IMR-90 (cell line): ENCODE results near the gene POFUT2. TPM values are rescaled to one million over a fixed set of nuclear protein-coding genes. Genes with fewer than 3 reads are reported as not detected.

ENCODE experiments used
- RCOR1 ChIP-seq: IDR thresholded peaks from 2 replicates; pipeline ENCODE4 v1.6.1; 2012; ENCODE audit warnings: mild to moderate bottlenecking, low read length, improper control_type of control experiment; ENCODE audit not compliant: insufficient replicate concordance
- polyA plus RNA-seq, 3 experiments: library from polyadenylated mRNA; depleted of rRNA; stranded (reverse); fragments of >200 nt; gene quantifications; 2 replicates each; pipeline ENCODE4 v1.2.3, GENCODE V29; 2012; ENCODE audit warnings: low replicate concordance in 1 of 3
- total RNA-seq: library from RNA; depleted of rRNA; stranded (reverse); fragments of >200 nt; gene quantifications from 2 replicates; pipeline ENCODE4 v1.2.3, GENCODE V29; 2012
- TF ChIP-seq, protein P1 (sequence below): fragments of 150-350 bp; IDR thresholded peaks from 2 replicates; pipeline ENCODE4 v1.6.1; 2017; ENCODE audit warnings: mild to moderate bottlenecking, antibody characterized with exemption, low read length, low read depth

POFUT2 gene
- total and polyA plus RNA-seq, 2 of the 4 experiments (the other 2 are of a cell fraction), result 18.8 to 59.3 TPM

- TF ChIP-seq, protein P1, sequence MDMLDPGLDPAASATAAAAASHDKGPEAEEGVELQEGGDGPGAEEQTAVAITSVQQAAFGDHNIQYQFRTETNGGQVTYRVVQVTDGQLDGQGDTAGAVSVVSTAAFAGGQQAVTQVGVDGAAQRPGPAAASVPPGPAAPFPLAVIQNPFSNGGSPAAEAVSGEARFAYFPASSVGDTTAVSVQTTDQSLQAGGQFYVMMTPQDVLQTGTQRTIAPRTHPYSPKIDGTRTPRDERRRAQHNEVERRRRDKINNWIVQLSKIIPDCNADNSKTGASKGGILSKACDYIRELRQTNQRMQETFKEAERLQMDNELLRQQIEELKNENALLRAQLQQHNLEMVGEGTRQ, result no peak
- no peak for TF ChIP-seq RCOR1
Observed at GRCh38 chr21:45329261-45330074, 41.8 kb upstream of the POFUT2 start (continued).
